HepG2 (cell line): Measurements from ENCODE around the gene SFTPA2.

Experiments used
- POLR2A ChIP-seq, 2 experiments: IDR thresholded peaks; 2 replicates each; pipeline ENCODE4 v1.6.1; 2011; ENCODE audit warnings: low read depth in 2 of 2, low read length in 2 of 2, mild to moderate bottlenecking in 1 of 2, moderate library complexity in 1 of 2; ENCODE audit not compliant: insufficient read depth in 1 of 2
- TCF7L2 ChIP-seq: IDR thresholded peaks from 2 replicates; pipeline ENCODE4 v1.6.1; 2011; ENCODE audit warnings: mild to moderate bottlenecking, low read depth, low read length, moderate library complexity
- TF ChIP-seq, protein P1 (sequence below): sonication (generic); formaldehyde crosslinking; IDR thresholded peaks from 2 replicates; pipeline ENCODE4 v1.9.0; 2021; ENCODE audit warnings: missing genetic modification reagents, mild to moderate bottlenecking, borderline replicate concordance

- TF ChIP-seq TCF7L2, result no peak
- TF ChIP-seq, protein P1, sequence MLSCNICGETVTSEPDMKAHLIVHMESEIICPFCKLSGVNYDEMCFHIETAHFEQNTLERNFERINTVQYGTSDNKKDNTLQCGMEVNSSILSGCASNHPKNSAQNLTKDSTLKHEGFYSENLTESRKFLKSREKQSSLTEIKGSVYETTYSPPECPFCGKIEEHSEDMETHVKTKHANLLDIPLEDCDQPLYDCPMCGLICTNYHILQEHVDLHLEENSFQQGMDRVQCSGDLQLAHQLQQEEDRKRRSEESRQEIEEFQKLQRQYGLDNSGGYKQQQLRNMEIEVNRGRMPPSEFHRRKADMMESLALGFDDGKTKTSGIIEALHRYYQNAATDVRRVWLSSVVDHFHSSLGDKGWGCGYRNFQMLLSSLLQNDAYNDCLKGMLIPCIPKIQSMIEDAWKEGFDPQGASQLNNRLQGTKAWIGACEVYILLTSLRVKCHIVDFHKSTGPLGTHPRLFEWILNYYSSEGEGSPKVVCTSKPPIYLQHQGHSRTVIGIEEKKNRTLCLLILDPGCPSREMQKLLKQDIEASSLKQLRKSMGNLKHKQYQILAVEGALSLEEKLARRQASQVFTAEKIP (CRISPR knock-in tag), result no peak
- TF ChIP-seq POLR2A (IDR thresholded peaks at IDR 0.05; ENCODE audit: insufficient read depth in 1 of 2, low read depth in 2 of 2, low read length in 2 of 2), result no peak
These were observed 17.6 kb downstream of the SFTPA2 start for GRCh38 chr10:79542626-79543025.
